ENCODE data around the gene ITPR2. TPM values are rescaled to one million over a fixed set of nuclear protein-coding genes. Genes with fewer than 3 reads are reported as not detected.

ITPR2 gene
- total and polyA plus RNA-seq, 2 of the 13 experiments (the other 11 are each of a cell fraction or from before 2014, with no cell fraction given): 31.9 to 81.9 TPM

GRCh38 chr12:26744697-26745440 lies 88.1 kb downstream of the ITPR2 start (continued):
- TF ChIP-seq, protein P1, sequence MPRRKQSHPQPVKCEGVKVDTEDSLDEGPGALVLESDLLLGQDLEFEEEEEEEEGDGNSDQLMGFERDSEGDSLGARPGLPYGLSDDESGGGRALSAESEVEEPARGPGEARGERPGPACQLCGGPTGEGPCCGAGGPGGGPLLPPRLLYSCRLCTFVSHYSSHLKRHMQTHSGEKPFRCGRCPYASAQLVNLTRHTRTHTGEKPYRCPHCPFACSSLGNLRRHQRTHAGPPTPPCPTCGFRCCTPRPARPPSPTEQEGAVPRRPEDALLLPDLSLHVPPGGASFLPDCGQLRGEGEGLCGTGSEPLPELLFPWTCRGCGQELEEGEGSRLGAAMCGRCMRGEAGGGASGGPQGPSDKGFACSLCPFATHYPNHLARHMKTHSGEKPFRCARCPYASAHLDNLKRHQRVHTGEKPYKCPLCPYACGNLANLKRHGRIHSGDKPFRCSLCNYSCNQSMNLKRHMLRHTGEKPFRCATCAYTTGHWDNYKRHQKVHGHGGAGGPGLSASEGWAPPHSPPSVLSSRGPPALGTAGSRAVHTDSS (CRISPR knock-in tag; conservative IDR thresholded peaks at IDR 0.05): no peak
- TF ChIP-seq ZBTB40 (IDR thresholded peaks at IDR 0.05): no peak
- peak; percentile 34; the same call in 1 of the 2 replicates for TF ChIP-seq ZBTB40 (CRISPR knock-in tag; IDR thresholded peaks at IDR 0.05)
- TF ChIP-seq NR2F2 (IDR thresholded peaks at IDR 0.05; ENCODE audit: borderline replicate concordance, low read depth): peak; percentile 90
- no peak for TF ChIP-seq NFIB (CRISPR knock-in tag; IDR thresholded peaks at IDR 0.05; ENCODE audit: borderline replicate concordance)
- TF ChIP-seq ESRRA (CRISPR knock-in tag; IDR thresholded peaks at IDR 0.05; ENCODE audit: low read depth): no peak; the same call in 1 of the 2 replicates
- TF ChIP-seq KDM4B (CRISPR knock-in tag; IDR thresholded peaks at IDR 0.05): peak; percentile 68; the same call in 1 of the 2 replicates
- TF ChIP-seq MAFK (conservative IDR thresholded peaks at IDR 0.05 in 1 of 2, IDR thresholded peaks at IDR 0.05 in 1 of 2; ENCODE audit: low read length in 2 of 2): no peak
- no peak for TF ChIP-seq ZNF589 (CRISPR knock-in tag; conservative IDR thresholded peaks at IDR 0.05)
- no peak for TF ChIP-seq MAZ (IDR thresholded peaks at IDR 0.05; ENCODE audit: borderline replicate concordance, low read depth, low read length)
- TF ChIP-seq MAZ (CRISPR knock-in tag; IDR thresholded peaks at IDR 0.05; ENCODE audit: low read depth): 0 out of 2 replicates have a peak, but pooled peaks have one; percentile 34
- no peak for TF ChIP-seq PHF8 (CRISPR knock-in tag; IDR thresholded peaks at IDR 0.05)
- TF ChIP-seq IRF2 (CRISPR knock-in tag; IDR thresholded peaks at IDR 0.05): peak; percentile 97
- TF ChIP-seq MBD4 (IDR thresholded peaks at IDR 0.05; ENCODE audit: borderline replicate concordance, low read length): peak; percentile 89
- TF ChIP-seq ATAD3A (CRISPR knock-in tag; IDR thresholded peaks at IDR 0.05): no peak
- 0 out of 2 replicates have a peak, but pooled peaks have one; percentile 51 for TF ChIP-seq ZFP36L1 (CRISPR knock-in tag; IDR thresholded peaks at IDR 0.05)
- TF ChIP-seq, protein P2, sequence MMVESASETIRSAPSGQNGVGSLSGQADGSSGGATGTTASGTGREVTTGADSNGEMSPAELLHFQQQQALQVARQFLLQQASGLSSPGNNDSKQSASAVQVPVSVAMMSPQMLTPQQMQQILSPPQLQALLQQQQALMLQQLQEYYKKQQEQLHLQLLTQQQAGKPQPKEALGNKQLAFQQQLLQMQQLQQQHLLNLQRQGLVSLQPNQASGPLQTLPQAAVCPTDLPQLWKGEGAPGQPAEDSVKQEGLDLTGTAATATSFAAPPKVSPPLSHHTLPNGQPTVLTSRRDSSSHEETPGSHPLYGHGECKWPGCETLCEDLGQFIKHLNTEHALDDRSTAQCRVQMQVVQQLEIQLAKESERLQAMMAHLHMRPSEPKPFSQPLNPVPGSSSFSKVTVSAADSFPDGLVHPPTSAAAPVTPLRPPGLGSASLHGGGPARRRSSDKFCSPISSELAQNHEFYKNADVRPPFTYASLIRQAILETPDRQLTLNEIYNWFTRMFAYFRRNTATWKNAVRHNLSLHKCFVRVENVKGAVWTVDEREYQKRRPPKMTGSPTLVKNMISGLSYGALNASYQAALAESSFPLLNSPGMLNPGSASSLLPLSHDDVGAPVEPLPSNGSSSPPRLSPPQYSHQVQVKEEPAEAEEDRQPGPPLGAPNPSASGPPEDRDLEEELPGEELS (CRISPR knock-in tag; IDR thresholded peaks at IDR 0.05): peak; percentile 95
